Body of pancreas (tissue), 4 donors: ENCODE results near the gene TMEM94.

Experiments used
- POLR2A ChIP-seq, 3 donors: fragments of 450-650 bp; IDR thresholded peaks; one replicate each; pipeline ENCODE4 v1.6.1; 2016; ENCODE audit warnings: antibody characterized with exemption in 3 of 3, mild to moderate bottlenecking in 2 of 3
- TF ChIP-seq, protein P1 (sequence below), 7 experiments: fragments of 450-650 bp in 4 of 7; fragments of 200-600 bp in 3 of 7; sonication (generic) in 3 of 7; IDR thresholded peaks; one replicate each; pipeline ENCODE4 v1.5.1; 2016 to 2019; ENCODE audit warnings: antibody characterized with exemption in 7 of 7

DNA sequence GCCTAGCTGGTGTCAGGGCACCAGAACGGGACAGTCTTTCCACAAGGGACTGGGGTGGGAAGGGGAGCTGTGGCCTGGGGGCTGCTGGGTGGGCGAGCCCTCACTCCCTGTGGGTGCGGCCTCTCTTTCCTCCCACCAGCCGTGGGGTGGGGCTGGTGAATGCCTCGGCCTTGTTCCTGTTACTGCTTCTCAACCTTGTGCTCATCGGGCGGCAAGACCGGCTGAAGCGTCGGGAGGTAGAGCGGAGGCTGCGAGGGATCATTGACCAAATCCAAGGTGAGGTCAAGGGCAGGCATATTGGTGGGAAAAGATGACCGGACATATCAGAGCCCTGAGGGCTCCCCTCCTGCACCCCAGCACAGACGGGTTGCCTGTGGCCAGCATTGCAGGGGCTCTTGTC, 29.7 kb downstream of the TMEM94 start:
- TF ChIP-seq, protein P1, sequence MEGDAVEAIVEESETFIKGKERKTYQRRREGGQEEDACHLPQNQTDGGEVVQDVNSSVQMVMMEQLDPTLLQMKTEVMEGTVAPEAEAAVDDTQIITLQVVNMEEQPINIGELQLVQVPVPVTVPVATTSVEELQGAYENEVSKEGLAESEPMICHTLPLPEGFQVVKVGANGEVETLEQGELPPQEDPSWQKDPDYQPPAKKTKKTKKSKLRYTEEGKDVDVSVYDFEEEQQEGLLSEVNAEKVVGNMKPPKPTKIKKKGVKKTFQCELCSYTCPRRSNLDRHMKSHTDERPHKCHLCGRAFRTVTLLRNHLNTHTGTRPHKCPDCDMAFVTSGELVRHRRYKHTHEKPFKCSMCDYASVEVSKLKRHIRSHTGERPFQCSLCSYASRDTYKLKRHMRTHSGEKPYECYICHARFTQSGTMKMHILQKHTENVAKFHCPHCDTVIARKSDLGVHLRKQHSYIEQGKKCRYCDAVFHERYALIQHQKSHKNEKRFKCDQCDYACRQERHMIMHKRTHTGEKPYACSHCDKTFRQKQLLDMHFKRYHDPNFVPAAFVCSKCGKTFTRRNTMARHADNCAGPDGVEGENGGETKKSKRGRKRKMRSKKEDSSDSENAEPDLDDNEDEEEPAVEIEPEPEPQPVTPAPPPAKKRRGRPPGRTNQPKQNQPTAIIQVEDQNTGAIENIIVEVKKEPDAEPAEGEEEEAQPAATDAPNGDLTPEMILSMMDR (IDR thresholded peaks at IDR 0.05), result no peak
- TF ChIP-seq POLR2A (IDR thresholded peaks at IDR 0.05), result no peak
